K562 (cell line): Measurements from ENCODE around the gene DENND1A. TPM values are rescaled to one million over a fixed set of nuclear protein-coding genes. Genes with fewer than 3 reads are reported as not detected.

Experiments
- CBFA2T2 ChIP-seq: fragments of 450-650 bp; conservative IDR thresholded peaks from 2 replicates; pipeline ENCODE4 v1.6.1; 2017; ENCODE audit warnings: mild to moderate bottlenecking
- CBX1 ChIP-seq: sonication (generic); IDR thresholded peaks from 2 replicates; pipeline ENCODE4 v1.6.1; 2016; ENCODE audit warnings: antibody characterized with exemption, low read depth, mild to moderate bottlenecking
- CCNT2 ChIP-seq: IDR thresholded peaks from 2 replicates; pipeline ENCODE4 v1.6.1; 2011; ENCODE audit warnings: borderline replicate concordance, low read depth, mild to moderate bottlenecking, moderate library complexity, mixed read lengths, low read length; ENCODE audit not compliant: insufficient read length; ENCODE audit errors: extremely low read depth
- ETV5 ChIP-seq: sonication (generic); formaldehyde crosslinking; IDR thresholded peaks from 2 replicates; pipeline ENCODE4 v1.4.0; 2020; ENCODE audit warnings: low read depth, mild to moderate bottlenecking, missing genetic modification reagents
- GATAD2B ChIP-seq: fragments of 450-650 bp; IDR thresholded peaks from 2 replicates; pipeline ENCODE4 v1.6.1; 2017; ENCODE audit warnings: mild to moderate bottlenecking, borderline replicate concordance
- MEIS2 ChIP-seq: fragments of 450-650 bp; IDR thresholded peaks from 2 replicates; pipeline ENCODE4 v1.6.1; 2014; ENCODE audit warnings: mild to moderate bottlenecking; ENCODE audit not compliant: partially characterized antibody
- MTA2 ChIP-seq: fragments of 450-650 bp; IDR thresholded peaks from 2 replicates; pipeline ENCODE4 v1.6.1; 2016; ENCODE audit warnings: low read depth
- RFX1 ChIP-seq: fragments of 450-650 bp; IDR thresholded peaks from 2 replicates; pipeline ENCODE4 v1.6.1; 2016; ENCODE audit warnings: mild to moderate bottlenecking, moderate library complexity
- SIRT6 ChIP-seq: IDR thresholded peaks from one replicate; pipeline ENCODE4 v1.6.1; 2012; ENCODE audit warnings: low read depth, mild to moderate bottlenecking, control low read depth, inconsistent platforms, low read length, moderate library complexity
- SLC30A9 ChIP-seq: fragments of 250-450 bp; sonication (Bioruptor Pico); IDR thresholded peaks from 2 replicates; pipeline ENCODE4 v1.8.0; 2022; ENCODE audit warnings: mild to moderate bottlenecking, moderate library complexity
- SNIP1 ChIP-seq: fragments of 450-650 bp; IDR thresholded peaks from 2 replicates; pipeline ENCODE4 v1.7.1; 2017; ENCODE audit warnings: low read depth, mild to moderate bottlenecking
- TCF7 ChIP-seq: sonication (generic); IDR thresholded peaks from 2 replicates; pipeline ENCODE4 v1.6.1; 2016; ENCODE audit warnings: antibody characterized with exemption, borderline replicate concordance
- ZBTB7A ChIP-seq: IDR thresholded peaks from 2 replicates; pipeline ENCODE4 v1.6.1; 2011; ENCODE audit warnings: low read depth, mild to moderate bottlenecking, low read length, moderate library complexity, borderline replicate concordance; ENCODE audit not compliant: control insufficient read depth
- ZNF165 ChIP-seq: fragments of 250-450 bp; sonication (Bioruptor Pico); IDR thresholded peaks from 2 replicates; pipeline ENCODE4 v1.4.0; 2020; ENCODE audit warnings: borderline replicate concordance
- ZNF717 ChIP-seq: fragments of 250-450 bp; sonication (Bioruptor Pico); IDR thresholded peaks from 2 replicates; pipeline ENCODE4 v1.5.0; 2021
- ZNF77 ChIP-seq: fragments of 250-450 bp; sonication (Bioruptor Pico); IDR thresholded peaks from 2 replicates; pipeline ENCODE4 v1.5.0; 2020
- polyA plus RNA-seq, 8 experiments: library from polyadenylated mRNA; depleted of rRNA in 4 of 8; stranded (reverse) in 5 of 8; unstranded in 3 of 8; fragments of >200 nt; fragmentation: Nextera tagmentation in 2 of 8; fragmentation: Illumina TruSeq in 1 of 8; extraction: Ambion mirVana in 2 of 8; extraction: Trizol in 1 of 8; gene quantifications; 2 replicates each; pipeline versions ENCODE4 v1.2.1 to v1.2.3, GENCODE V29; 2011 to 2014; ENCODE audit warnings: inconsistent platforms in 1 of 8, missing spikeins in 1 of 8
- total RNA-seq, 7 experiments: library from RNA; depleted of rRNA in 6 of 7; stranded (reverse); fragments of >200 nt in 6 of 7; fragmentation: Illumina TruSeq in 2 of 7; extraction: Trizol in 2 of 7; gene quantifications; 2 replicates each; pipeline versions ENCODE4 v1.2.1 to v1.2.3, GENCODE V29; 2011 to 2021; ENCODE audit warnings: low replicate concordance in 1 of 7
- TF ChIP-seq, protein P1 (sequence below): fragments of 450-650 bp; IDR thresholded peaks from 2 replicates; pipeline ENCODE4 v1.6.1; 2018; ENCODE audit not compliant: partially characterized antibody
- TF ChIP-seq, protein P2 (sequence below), 2 experiments: IDR thresholded peaks in 1 of 2; conservative IDR thresholded peaks in 1 of 2; 2 replicates each; pipeline ENCODE4 v1.6.1; 2016; ENCODE audit warnings: low read depth in 2 of 2, mild to moderate bottlenecking in 1 of 2, missing compliant biosample characterization in 1 of 2, missing genetic modification characterization in 1 of 2, moderate library complexity in 1 of 2
- TF ChIP-seq, protein P3 (sequence below): sonication (generic); formaldehyde crosslinking; IDR thresholded peaks from 2 replicates; pipeline ENCODE4 v1.9.0; 2022; ENCODE audit warnings: mild to moderate bottlenecking, missing genetic modification reagents
- TF ChIP-seq, protein P4 (sequence below), 2 experiments: fragments of 450-650 bp in 1 of 2; sonication (generic) in 1 of 2; formaldehyde crosslinking in 1 of 2; IDR thresholded peaks in 1 of 2; conservative IDR thresholded peaks in 1 of 2; 2 replicates each; pipeline versions ENCODE4 v1.6.1 to v1.8.1; 2016 to 2023; ENCODE audit warnings: mild to moderate bottlenecking in 2 of 2, moderate library complexity in 2 of 2, inconsistent platforms in 1 of 2, missing genetic modification reagents in 1 of 2

DENND1A gene
- total and polyA plus RNA-seq, 9 of the 15 experiments (the other 6 are each of a cell fraction or from before 2014, with no cell fraction given), result 7.6 to 29.5 (median 15.7) TPM

DNA sequence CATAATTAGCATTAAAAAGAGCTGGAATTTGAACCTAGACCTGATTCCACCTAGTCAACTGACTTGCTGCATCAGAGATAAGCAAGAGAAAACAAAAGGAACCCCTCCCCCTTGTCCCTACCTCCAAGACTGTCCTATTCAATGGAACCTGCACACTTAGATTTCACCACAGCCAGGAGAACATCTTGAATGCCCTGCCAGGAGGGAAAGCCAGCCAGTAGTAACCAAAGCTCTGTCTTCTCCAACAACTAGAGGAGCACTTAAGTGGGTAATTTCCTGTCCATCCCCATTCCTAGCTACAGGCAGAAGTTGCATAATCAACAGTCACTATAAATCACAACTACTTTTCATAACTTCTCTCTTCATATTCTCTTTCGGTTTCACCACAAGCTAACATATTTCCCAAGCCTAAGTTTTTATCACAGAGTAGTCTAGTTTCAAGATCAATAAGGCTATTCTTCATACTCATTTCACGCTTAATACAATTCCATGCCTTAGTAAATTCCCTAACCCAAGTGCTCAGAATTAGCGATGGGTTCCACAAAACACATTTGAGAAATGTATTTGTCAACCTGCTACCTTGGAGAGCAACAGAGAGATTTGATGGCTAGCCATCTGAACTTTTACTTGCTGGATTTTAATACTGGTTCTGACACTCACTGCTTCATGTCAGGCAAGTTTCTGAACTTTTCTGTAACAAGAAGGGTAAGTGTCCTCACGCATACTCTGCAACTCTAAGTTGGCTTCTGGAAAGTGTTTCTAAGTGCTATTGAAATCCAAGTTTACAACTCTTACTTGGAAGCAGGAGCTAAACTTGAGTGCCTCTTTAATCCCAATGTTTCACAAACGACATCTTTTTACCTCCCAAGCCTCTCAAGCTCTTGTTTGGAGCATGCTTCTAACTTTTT lies 2.0 kb downstream of the DENND1A start (continued):
- TF ChIP-seq, protein P1, sequence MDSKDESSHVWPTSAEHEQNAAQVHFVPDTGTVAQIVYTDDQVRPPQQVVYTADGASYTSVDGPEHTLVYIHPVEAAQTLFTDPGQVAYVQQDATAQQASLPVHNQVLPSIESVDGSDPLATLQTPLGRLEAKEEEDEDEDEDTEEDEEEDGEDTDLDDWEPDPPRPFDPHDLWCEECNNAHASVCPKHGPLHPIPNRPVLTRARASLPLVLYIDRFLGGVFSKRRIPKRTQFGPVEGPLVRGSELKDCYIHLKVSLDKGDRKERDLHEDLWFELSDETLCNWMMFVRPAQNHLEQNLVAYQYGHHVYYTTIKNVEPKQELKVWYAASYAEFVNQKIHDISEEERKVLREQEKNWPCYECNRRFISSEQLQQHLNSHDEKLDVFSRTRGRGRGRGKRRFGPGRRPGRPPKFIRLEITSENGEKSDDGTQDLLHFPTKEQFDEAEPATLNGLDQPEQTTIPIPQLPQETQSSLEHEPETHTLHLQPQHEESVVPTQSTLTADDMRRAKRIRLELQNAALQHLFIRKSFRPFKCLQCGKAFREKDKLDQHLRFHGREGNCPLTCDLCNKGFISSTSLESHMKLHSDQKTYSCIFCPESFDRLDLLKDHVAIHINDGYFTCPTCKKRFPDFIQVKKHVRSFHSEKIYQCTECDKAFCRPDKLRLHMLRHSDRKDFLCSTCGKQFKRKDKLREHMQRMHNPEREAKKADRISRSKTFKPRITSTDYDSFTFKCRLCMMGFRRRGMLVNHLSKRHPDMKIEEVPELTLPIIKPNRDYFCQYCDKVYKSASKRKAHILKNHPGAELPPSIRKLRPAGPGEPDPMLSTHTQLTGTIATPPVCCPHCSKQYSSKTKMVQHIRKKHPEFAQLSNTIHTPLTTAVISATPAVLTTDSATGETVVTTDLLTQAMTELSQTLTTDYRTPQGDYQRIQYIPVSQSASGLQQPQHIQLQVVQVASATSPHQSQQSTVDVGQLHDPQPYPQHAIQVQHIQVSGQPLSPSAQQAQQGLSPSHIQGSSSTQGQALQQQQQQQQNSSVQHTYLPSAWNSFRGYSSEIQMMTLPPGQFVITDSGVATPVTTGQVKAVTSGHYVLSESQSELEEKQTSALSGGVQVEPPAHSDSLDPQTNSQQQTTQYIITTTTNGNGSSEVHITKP, result no peak
- no peak for TF ChIP-seq TCF7
- no peak for TF ChIP-seq CBFA2T2
- TF ChIP-seq, protein P2, sequence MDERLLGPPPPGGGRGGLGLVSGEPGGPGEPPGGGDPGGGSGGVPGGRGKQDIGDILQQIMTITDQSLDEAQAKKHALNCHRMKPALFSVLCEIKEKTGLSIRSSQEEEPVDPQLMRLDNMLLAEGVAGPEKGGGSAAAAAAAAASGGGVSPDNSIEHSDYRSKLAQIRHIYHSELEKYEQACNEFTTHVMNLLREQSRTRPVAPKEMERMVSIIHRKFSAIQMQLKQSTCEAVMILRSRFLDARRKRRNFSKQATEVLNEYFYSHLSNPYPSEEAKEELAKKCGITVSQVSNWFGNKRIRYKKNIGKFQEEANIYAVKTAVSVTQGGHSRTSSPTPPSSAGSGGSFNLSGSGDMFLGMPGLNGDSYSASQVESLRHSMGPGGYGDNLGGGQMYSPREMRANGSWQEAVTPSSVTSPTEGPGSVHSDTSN (CRISPR knock-in tag; IDR thresholded peaks at IDR 0.05; ENCODE audit: low read depth), result no peak
- TF ChIP-seq, protein P2 (tag; conservative IDR thresholded peaks at IDR 0.05; ENCODE audit: low read depth), result peak; percentile 94
- TF ChIP-seq CBX1, result no peak
- TF ChIP-seq, protein P3, sequence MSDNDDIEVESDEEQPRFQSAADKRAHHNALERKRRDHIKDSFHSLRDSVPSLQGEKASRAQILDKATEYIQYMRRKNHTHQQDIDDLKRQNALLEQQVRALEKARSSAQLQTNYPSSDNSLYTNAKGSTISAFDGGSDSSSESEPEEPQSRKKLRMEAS (CRISPR knock-in tag), result no peak
- TF ChIP-seq ZBTB7A, result no peak
- TF ChIP-seq MTA2, result no peak
- no peak for TF ChIP-seq CCNT2
- TF ChIP-seq, protein P4, sequence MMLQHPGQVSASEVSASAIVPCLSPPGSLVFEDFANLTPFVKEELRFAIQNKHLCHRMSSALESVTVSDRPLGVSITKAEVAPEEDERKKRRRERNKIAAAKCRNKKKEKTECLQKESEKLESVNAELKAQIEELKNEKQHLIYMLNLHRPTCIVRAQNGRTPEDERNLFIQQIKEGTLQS (IDR thresholded peaks at IDR 0.05), result peak; percentile 72
- TF ChIP-seq, protein P4 (CRISPR knock-in tag; conservative IDR thresholded peaks at IDR 0.05), result no peak
- no peak for TF ChIP-seq ETV5
- TF ChIP-seq ZNF77 (CRISPR knock-in tag), result no peak
- no peak for TF ChIP-seq SNIP1
- peak; percentile 78 for TF ChIP-seq MEIS2
- TF ChIP-seq GATAD2B, result no peak
- no peak for TF ChIP-seq SLC30A9 (CRISPR knock-in tag)
- no peak for TF ChIP-seq SIRT6
- no peak for TF ChIP-seq ZNF717 (CRISPR knock-in tag)
- no peak for TF ChIP-seq RFX1
- TF ChIP-seq ZNF165 (CRISPR knock-in tag), result no peak
